ENCODE results near the gene CRIP1.

CRIP1 gene

GRCh38 chr14:105519946-105520698 lies 33.4 kb downstream of the CRIP1 start:
- DNase-seq = no peak

GRCh38 chr14:105525326-105525725 lies 38.6 kb downstream of the CRIP1 start:
- no peak for DNase-seq

GRCh38 chr14:105525861-105526775 lies 39.4 kb downstream of the CRIP1 start, which contains the start of gene TMEM121:
TSS of gene TMEM121 (plus strand) at chr14:105526583. CDS start at chr14:105528835, 2,252 bp downstream.
- DNase-seq = peak; percentile 59

- peak; percentile 36 for DNase-seq
Measured at GRCh38 chr14:105526776-105527380, 40.2 kb downstream of the CRIP1 start.

- DNase-seq = peak; percentile 7
Measured at GRCh38 chr14:105527381-105527825, 40.7 kb downstream of the CRIP1 start.

- peak; percentile 88 for DNase-seq
Measured at GRCh38 chr14:105527826-105528585, 41.3 kb downstream of the CRIP1 start.

GRCh38 chr14:105528586-105529318 lies 42.1 kb downstream of the CRIP1 start:
- DNase-seq = peak; percentile 69

- no peak for DNase-seq
Measured at GRCh38 chr14:105529319-105529568, 42.6 kb downstream of the CRIP1 start.

- peak; percentile 64 for DNase-seq
Measured at GRCh38 chr14:105529569-105530284, 43.0 kb downstream of the CRIP1 start.

- no peak for DNase-seq
Measured at GRCh38 chr14:105530285-105531087, 43.8 kb downstream of the CRIP1 start.

- DNase-seq = no peak
Measured at GRCh38 chr14:105531088-105531893, 44.6 kb downstream of the CRIP1 start.

- DNase-seq = no peak
Measured at GRCh38 chr14:105531894-105532623, 45.4 kb downstream of the CRIP1 start.

GRCh38 chr14:105532735-105533141 lies 46.1 kb downstream of the CRIP1 start:
- peak; percentile 17 for DNase-seq

- no peak for DNase-seq
Measured at GRCh38 chr14:105533391-105533790, 46.7 kb downstream of the CRIP1 start.

- no peak for DNase-seq
Measured at GRCh38 chr14:105533811-105534498, 47.3 kb downstream of the CRIP1 start.

- no peak for DNase-seq
Measured at GRCh38 chr14:105534586-105534985, 47.9 kb downstream of the CRIP1 start.

GRCh38 chr14:105536051-105536450 lies 49.4 kb downstream of the CRIP1 start:
- no peak for DNase-seq
